SK-N-SH (cell line): ENCODE measurements around the gene GCN1. TPM values are rescaled to one million over a fixed set of nuclear protein-coding genes. Genes with fewer than 3 reads are reported as not detected.

Experiments
- CTCF ChIA-PET: fragments of 300-600, 350-600 bp; formaldehyde crosslinking; extraction: SDS; loops from one replicate; lab custom pipeline; 2021; lab: Yijun Ruan, JAX
- POLR2A ChIA-PET: fragments of 350-600 bp; sonication (Branson Sonifier 250); formaldehyde crosslinking; extraction: SDS; loops from one replicate; lab custom pipeline; 2020; ENCODE audit warnings: antibody characterized with exemption, inconsistent platforms; lab: Yijun Ruan, JAX
- DNase-seq: peaks from one replicate; pipeline ENCODE4 v3.0.0; 2012
- H2AFZ ChIP-seq: fragments of 200-600 bp; sonication (generic); 2 replicates; pipeline ENCODE4 v1.8.1; 2016; ENCODE audit warnings: antibody characterized with exemption, mild to moderate bottlenecking, low read depth
- H3F3A ChIP-seq: fragments of 200-600 bp; sonication (generic); replicated peaks from 2 replicates; pipeline ENCODE3; 2016; ENCODE audit warnings: antibody characterized with exemption, mild to moderate bottlenecking; ENCODE audit not compliant: insufficient read depth
- H3K27ac ChIP-seq, 2 experiments: fragments of 200-500 bp in 1 of 2; fragments of 200-600 bp in 1 of 2; sonication (Bioruptor generic) in 1 of 2; sonication (generic), shearing (Covaris generic) in 1 of 2; 2 replicates each; pipeline versions ENCODE4 v1.5.1 to v1.6.1; 2014 to 2016; ENCODE audit warnings: low read depth in 2 of 2, inconsistent platforms in 1 of 2, low read length in 1 of 2, mild to moderate bottlenecking in 1 of 2, mixed read lengths in 1 of 2
- H3K27me3 ChIP-seq: fragments of 200-600 bp; sonication (generic), shearing (Covaris generic); 2 replicates; pipeline ENCODE4 v1.6.1; 2016; ENCODE audit warnings: mixed run types; ENCODE audit not compliant: insufficient read depth
- H3K36me3 ChIP-seq, 2 experiments: fragments of 200-500 bp in 1 of 2; fragments of 200-600 bp in 1 of 2; sonication (Bioruptor generic) in 1 of 2; sonication (generic) in 1 of 2; replicated peaks in 1 of 2; 2 replicates each; pipeline versions ENCODE3 to v1.5.1; 2014 to 2016; ENCODE audit warnings: low read length in 1 of 2, mild to moderate bottlenecking in 1 of 2; ENCODE audit not compliant: insufficient read depth in 2 of 2, control insufficient read depth in 1 of 2
- H3K4me1 ChIP-seq, 2 experiments: fragments of 200-500 bp in 1 of 2; fragments of 200-600 bp in 1 of 2; sonication (Bioruptor generic) in 1 of 2; sonication (generic), shearing (Covaris generic) in 1 of 2; 2 replicates each; pipeline versions ENCODE4 v1.5.1 to v1.6.1; 2014 to 2016; ENCODE audit warnings: low read depth in 1 of 2, low read length in 1 of 2, mixed run types in 1 of 2; ENCODE audit not compliant: insufficient read depth in 2 of 2, control insufficient read depth in 1 of 2
- H3K4me2 ChIP-seq: fragments of 200-600 bp; sonication (generic), shearing (Covaris generic); 2 replicates; pipeline ENCODE4 v1.6.1; 2017; ENCODE audit warnings: mixed run types
- H3K4me3 ChIP-seq, 2 experiments: fragments of 200-500 bp in 1 of 2; fragments of 200-600 bp in 1 of 2; sonication (Bioruptor generic) in 1 of 2; sonication (generic), shearing (Covaris generic) in 1 of 2; 2 replicates each; pipeline versions ENCODE4 v1.5.1 to v1.8.1; 2014 to 2016; ENCODE audit warnings: low read depth in 2 of 2, inconsistent platforms in 1 of 2, low read length in 1 of 2, mild to moderate bottlenecking in 1 of 2, mixed read lengths in 1 of 2, moderate library complexity in 1 of 2
- H3K79me2 ChIP-seq: fragments of 200-600 bp; sonication (generic); 2 replicates; pipeline ENCODE4 v1.8.1; 2017; ENCODE audit warnings: mild to moderate bottlenecking; ENCODE audit not compliant: insufficient read depth
- H3K9ac ChIP-seq: fragments of 200-600 bp; sonication (generic); 2 replicates; pipeline ENCODE4 v1.6.1; 2017; ENCODE audit warnings: mixed run types
- H3K9me2 ChIP-seq: fragments of 200-600 bp; sonication (generic); 2 replicates; pipeline ENCODE4 v1.6.1; 2017; ENCODE audit warnings: mixed run types
- H3K9me3 ChIP-seq: fragments of 200-600 bp; sonication (generic); 2 replicates; pipeline ENCODE4 v1.6.1; 2017; ENCODE audit warnings: mixed run types, mild to moderate bottlenecking, moderate library complexity
- H4K20me1 ChIP-seq: fragments of 200-600 bp; sonication (generic); 2 replicates; pipeline ENCODE4 v1.6.1; 2017; ENCODE audit warnings: mild to moderate bottlenecking, mixed run types; ENCODE audit not compliant: insufficient read depth
- ELF1 ChIP-seq: IDR thresholded peaks from 2 replicates; pipeline ENCODE4 v1.4.0; 2012
- EP300 ChIP-seq, 2 experiments: IDR thresholded peaks; 2 replicates each; pipeline versions ENCODE4 v1.4.0 to v1.6.1; 2012; ENCODE audit warnings: borderline replicate concordance in 1 of 2, low read depth in 1 of 2, low read length in 1 of 2
- FOSL2 ChIP-seq: IDR thresholded peaks from 2 replicates; pipeline ENCODE4 v1.4.0; 2012; ENCODE audit warnings: low read depth, mild to moderate bottlenecking, moderate library complexity, borderline replicate concordance
- MAX ChIP-seq: IDR thresholded peaks from 2 replicates; pipeline ENCODE4 v1.4.0; 2012; ENCODE audit warnings: low read depth
- MEF2A ChIP-seq: IDR thresholded peaks from 2 replicates; pipeline ENCODE4 v1.4.0; 2012; ENCODE audit warnings: low read depth, borderline replicate concordance
- MXI1 ChIP-seq: IDR thresholded peaks from 2 replicates; pipeline ENCODE4 v1.6.1; 2012; ENCODE audit warnings: mild to moderate bottlenecking, low read depth, low read length, improper control_type of control experiment
- NFIC ChIP-seq: IDR thresholded peaks from 2 replicates; pipeline ENCODE4 v1.4.0; 2012; ENCODE audit warnings: borderline replicate concordance
- POLR2AphosphoS5 ChIP-seq: IDR thresholded peaks from 2 replicates; pipeline ENCODE4 v1.6.1; 2012; ENCODE audit warnings: low read depth, low read length
- SMC3 ChIP-seq: IDR thresholded peaks from 2 replicates; pipeline ENCODE4 v1.6.1; 2012; ENCODE audit warnings: low read depth, low read length, improper control_type of control experiment
- TCF12 ChIP-seq: IDR thresholded peaks from 2 replicates; pipeline ENCODE4 v1.4.0; 2012
- WGBS: methylation state at CpG from one replicate; pipeline ENCODE4 v1.1.6; 2017; ENCODE audit warnings: low lambda C conversion rate; 5-methylcytosine and 5-hydroxymethylcytosine counted together
- polyA plus RNA-seq, 3 experiments: library from polyadenylated mRNA; depleted of rRNA; stranded (reverse); fragments of >200 nt; gene quantifications; 2 replicates each; pipeline ENCODE4 v1.2.3, GENCODE V29; 2012
- TF ChIP-seq, protein P1 (sequence below): IDR thresholded peaks from 2 replicates; pipeline ENCODE4 v1.6.1; 2012; ENCODE audit warnings: mild to moderate bottlenecking, low read depth, low read length, moderate library complexity

GCN1 gene
- polyA plus RNA-seq, 1 of the 3 experiments (the other 2 are of a cell fraction): 54.4 TPM

DNA sequence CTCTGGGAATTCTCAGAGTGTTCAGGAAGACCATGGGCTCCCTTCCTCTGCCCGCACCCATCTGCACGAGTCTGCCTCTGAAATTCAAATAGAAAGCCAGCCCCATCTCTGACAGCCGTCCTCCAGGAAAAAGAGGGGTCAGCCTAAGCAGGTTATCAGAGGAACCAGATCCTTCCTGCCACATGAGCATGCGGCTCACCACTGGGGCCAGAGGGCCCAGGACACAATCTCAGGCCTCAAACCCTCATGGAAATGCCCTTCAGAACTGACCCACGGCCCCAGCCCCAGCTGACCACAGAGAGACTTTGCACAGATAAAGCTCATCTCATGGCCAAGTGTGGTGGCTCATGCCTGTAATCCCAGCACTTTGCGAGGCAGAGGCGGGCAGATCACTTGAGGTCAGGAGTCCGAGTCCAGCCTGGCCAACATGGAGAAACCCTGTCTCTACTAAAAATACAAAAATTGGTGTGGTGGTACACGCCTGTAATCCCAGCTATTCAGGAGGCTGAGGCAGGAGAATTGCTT is 47.8 kb upstream of the GCN1 start (continued):
- TF ChIP-seq, protein P1, sequence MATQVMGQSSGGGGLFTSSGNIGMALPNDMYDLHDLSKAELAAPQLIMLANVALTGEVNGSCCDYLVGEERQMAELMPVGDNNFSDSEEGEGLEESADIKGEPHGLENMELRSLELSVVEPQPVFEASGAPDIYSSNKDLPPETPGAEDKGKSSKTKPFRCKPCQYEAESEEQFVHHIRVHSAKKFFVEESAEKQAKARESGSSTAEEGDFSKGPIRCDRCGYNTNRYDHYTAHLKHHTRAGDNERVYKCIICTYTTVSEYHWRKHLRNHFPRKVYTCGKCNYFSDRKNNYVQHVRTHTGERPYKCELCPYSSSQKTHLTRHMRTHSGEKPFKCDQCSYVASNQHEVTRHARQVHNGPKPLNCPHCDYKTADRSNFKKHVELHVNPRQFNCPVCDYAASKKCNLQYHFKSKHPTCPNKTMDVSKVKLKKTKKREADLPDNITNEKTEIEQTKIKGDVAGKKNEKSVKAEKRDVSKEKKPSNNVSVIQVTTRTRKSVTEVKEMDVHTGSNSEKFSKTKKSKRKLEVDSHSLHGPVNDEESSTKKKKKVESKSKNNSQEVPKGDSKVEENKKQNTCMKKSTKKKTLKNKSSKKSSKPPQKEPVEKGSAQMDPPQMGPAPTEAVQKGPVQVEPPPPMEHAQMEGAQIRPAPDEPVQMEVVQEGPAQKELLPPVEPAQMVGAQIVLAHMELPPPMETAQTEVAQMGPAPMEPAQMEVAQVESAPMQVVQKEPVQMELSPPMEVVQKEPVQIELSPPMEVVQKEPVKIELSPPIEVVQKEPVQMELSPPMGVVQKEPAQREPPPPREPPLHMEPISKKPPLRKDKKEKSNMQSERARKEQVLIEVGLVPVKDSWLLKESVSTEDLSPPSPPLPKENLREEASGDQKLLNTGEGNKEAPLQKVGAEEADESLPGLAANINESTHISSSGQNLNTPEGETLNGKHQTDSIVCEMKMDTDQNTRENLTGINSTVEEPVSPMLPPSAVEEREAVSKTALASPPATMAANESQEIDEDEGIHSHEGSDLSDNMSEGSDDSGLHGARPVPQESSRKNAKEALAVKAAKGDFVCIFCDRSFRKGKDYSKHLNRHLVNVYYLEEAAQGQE: no peak

DNA sequence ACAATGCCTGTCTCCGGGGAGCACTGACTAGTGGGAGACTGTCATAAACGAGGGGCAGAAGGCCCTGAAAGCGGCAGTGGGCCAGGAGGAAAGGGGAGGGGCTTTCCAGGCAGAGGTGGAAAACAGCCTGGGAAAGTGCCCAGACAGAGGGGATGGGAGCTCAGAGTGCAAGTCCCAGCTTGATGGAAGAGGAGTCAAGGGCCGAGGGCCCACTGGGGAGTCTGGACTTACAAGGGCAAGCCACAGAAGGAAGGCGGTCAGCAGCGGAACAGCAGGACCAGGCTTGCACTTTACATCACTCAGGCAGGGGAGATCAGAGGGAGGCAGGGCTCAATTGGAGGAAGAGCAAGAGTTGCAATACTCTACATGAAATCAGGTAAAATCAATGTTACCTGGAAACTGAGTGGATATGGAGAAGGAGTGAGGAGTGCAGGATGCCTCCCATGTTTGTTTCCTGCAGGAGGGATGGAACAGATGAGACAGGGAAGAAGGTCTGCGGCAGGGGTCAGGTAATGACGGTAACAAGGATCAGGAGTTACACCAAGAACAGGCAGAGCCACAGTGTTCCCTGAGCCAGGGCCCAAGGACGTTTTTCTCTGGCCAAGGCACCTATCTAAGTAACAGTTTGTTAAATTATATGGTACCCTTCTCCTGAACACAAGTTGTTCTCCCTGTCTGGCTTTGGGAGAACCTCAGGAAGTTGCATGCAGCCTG is 47.2 kb upstream of the GCN1 start:
- Histone ChIP-seq H3K9ac (no peak overlapping the region), H3K27me3 (no peaks in the 10 kb centered on the region), H2AFZ (no peak overlapping the region), H3K79me2 (peaks cover 100% of the 10 kb centered on the region), H3K36me3 (peaks cover 0 to 12% of the 10 kb centered on the region in 2 experiments), H3K4me1 (peaks cover 22 to 39% of the 10 kb centered on the region in 2 experiments; a peak in 3 of 4 replicates), H3F3A (peaks cover 30% of the 10 kb centered on the region), H3K4me2 (no peak overlapping the region), H3K4me3 (no peak overlapping the region), H3K27ac (no peak overlapping the region), H3K9me2 (no peaks in the 10 kb centered on the region), H4K20me1 (peaks cover 56% of the 10 kb centered on the region), H3K9me3 (no peaks in the 10 kb centered on the region)
- 88% methylated on average over 9 of the region's 9 CpGs for WGBS
- no peak for TF ChIP-seq MAX
- no peak for TF ChIP-seq EP300 (IDR thresholded peaks at IDR 0.05; ENCODE audit: borderline replicate concordance in 1 of 2, low read depth in 1 of 2, low read length in 1 of 2)
- no peak for TF ChIP-seq ELF1
- no peak for TF ChIP-seq TCF12
- TF ChIP-seq NFIC: no peak
- TF ChIP-seq POLR2AphosphoS5: no peak
- TF ChIP-seq MXI1: no peak
- TF ChIP-seq FOSL2: no peak
- TF ChIP-seq SMC3: no peak
- TF ChIP-seq MEF2A: no peak
- DNase-seq: no peak
- CTCF ChIA-PET: interaction anchor here (1.1 to 12.5 kb wide), 2 partner anchors 7 to 13 kb away, joined by 3 to 148 read pairs; no protein-coding TSS in a partner anchor
- POLR2A ChIA-PET: interaction anchor here (2.4 kb wide), 1 partner anchor 50 kb away, joined by 10 read pairs; the partner anchor contains the start of gene RNU4-2
